Measurements from ENCODE around the gene ZNF83. TPM values are rescaled to one million over a fixed set of nuclear protein-coding genes. Genes with fewer than 3 reads are reported as not detected.
"Not testable (repeated sequence)": the region's sequence is repeated elsewhere in the genome, so short reads cannot be mapped to it uniquely, and the experiment has no call there.

Gene ZNF83
- total RNA-seq: 1 to 10 TPM; 7.9 to 9.0 (median 8.8) TPM

- ATAC-seq (peak; percentile 96 to 97), DNase-seq (peak; percentile 91)
- Mint-ChIP-seq H3K36me3 (ENCODE audit: insufficient read depth) (peaks cover 25% of the 10 kb centered on the region), H3K4me3 (peak within 1 kb of the TSS; percentile 91), H3K27me3 (ENCODE audit: low read depth) (no peaks in the 10 kb centered on the region), H3K9me3 (peaks cover 23% of the 10 kb centered on the region), H3K4me1 (ENCODE audit: low read depth) (peaks cover 16% of the 10 kb centered on the region)
Observed at GRCh38 chr19:52637718-52638585, at the start of gene ZNF83. Gene ZNF83 (minus strand): TSS chr19:52638355.

- H3K27me3 Mint-ChIP-seq (ENCODE audit: low read depth): no peaks in the 10 kb centered on the region
- no peak overlapping the region for H3K4me3 Mint-ChIP-seq
- DNase-seq: no peak
- H3K36me3 Mint-ChIP-seq (ENCODE audit: insufficient read depth): peaks cover 16% of the 10 kb centered on the region
- H3K4me1 Mint-ChIP-seq (ENCODE audit: low read depth): peaks cover 33% of the 10 kb centered on the region
- ATAC-seq: no peak
- no peaks in the 10 kb centered on the region for H3K9me3 Mint-ChIP-seq
Observed at GRCh38 chr19:52687684-52688083, 49.5 kb upstream of the ZNF83 start.

GRCh38 chr19:52685811-52686210, 47.7 kb upstream of the ZNF83 start:
- H3K9me3 Mint-ChIP-seq: no peaks in the 10 kb centered on the region
- no peak for ATAC-seq
- H3K4me1 Mint-ChIP-seq (ENCODE audit: low read depth): peaks cover 31% of the 10 kb centered on the region
- no peak for DNase-seq
- no peaks in the 10 kb centered on the region for H3K27me3 Mint-ChIP-seq (ENCODE audit: low read depth)
- peaks cover 17% of the 10 kb centered on the region for H3K36me3 Mint-ChIP-seq (ENCODE audit: insufficient read depth)
- H3K4me3 Mint-ChIP-seq: no peak overlapping the region

- peaks cover 30% of the 10 kb centered on the region for H3K36me3 Mint-ChIP-seq (ENCODE audit: insufficient read depth)
- peaks cover 14% of the 10 kb centered on the region for H3K4me1 Mint-ChIP-seq (ENCODE audit: low read depth)
- not testable (repeated sequence) for DNase-seq; ATAC-seq; H3K9me3 Mint-ChIP-seq; H3K4me3 Mint-ChIP-seq; H3K27me3 Mint-ChIP-seq (ENCODE audit: low read depth)
Observed at GRCh38 chr19:52681216-52681615, 43.1 kb upstream of the ZNF83 start.

- Mint-ChIP-seq H3K4me1 (ENCODE audit: low read depth) (peaks cover 17% of the 10 kb centered on the region), H3K36me3 (ENCODE audit: insufficient read depth) (peaks cover 35% of the 10 kb centered on the region), H3K4me3 (no peak overlapping the region), H3K27me3 (ENCODE audit: low read depth) (no peaks in the 10 kb centered on the region), H3K9me3 (peaks cover 7% of the 10 kb centered on the region)
- ATAC-seq (no peak), DNase-seq (no peak)
Observed at GRCh38 chr19:52679598-52679997, 41.4 kb upstream of the ZNF83 start.

GRCh38 chr19:52675239-52675638, 37.1 kb upstream of the ZNF83 start:
- Mint-ChIP-seq H3K36me3 (ENCODE audit: insufficient read depth) (peaks cover 34% of the 10 kb centered on the region), H3K4me1 (ENCODE audit: low read depth) (peaks cover 19% of the 10 kb centered on the region)
- H3K27me3 Mint-ChIP-seq (ENCODE audit: low read depth); ATAC-seq; H3K9me3 Mint-ChIP-seq; H3K4me3 Mint-ChIP-seq; DNase-seq: not testable (repeated sequence)

- DNase-seq (no peak), ATAC-seq (no peak)
- Mint-ChIP-seq H3K4me3 (no peak overlapping the region), H3K4me1 (ENCODE audit: low read depth) (peaks cover 14% of the 10 kb centered on the region), H3K27me3 (ENCODE audit: low read depth) (no peaks in the 10 kb centered on the region), H3K9me3 (peaks cover 7% of the 10 kb centered on the region), H3K36me3 (ENCODE audit: insufficient read depth) (peaks cover 33% of the 10 kb centered on the region)
Observed at GRCh38 chr19:52673014-52673413, 34.9 kb upstream of the ZNF83 start.

- H3K9me3 Mint-ChIP-seq: peaks cover 1% of the 10 kb centered on the region
- H3K36me3 Mint-ChIP-seq (ENCODE audit: insufficient read depth): peaks cover 37% of the 10 kb centered on the region
- H3K4me1 Mint-ChIP-seq (ENCODE audit: low read depth): peaks cover 9% of the 10 kb centered on the region
- no peak overlapping the region for H3K4me3 Mint-ChIP-seq
- no peaks in the 10 kb centered on the region for H3K27me3 Mint-ChIP-seq (ENCODE audit: low read depth)
- DNase-seq: no peak
- no peak for ATAC-seq
Observed at GRCh38 chr19:52670046-52670445, 31.9 kb upstream of the ZNF83 start.

- H3K4me1 Mint-ChIP-seq (ENCODE audit: low read depth): peaks cover 7% of the 10 kb centered on the region
- no peak for ATAC-seq
- H3K4me3 Mint-ChIP-seq: no peak overlapping the region
- no peak for DNase-seq
- H3K9me3 Mint-ChIP-seq: no peaks in the 10 kb centered on the region
- no peaks in the 10 kb centered on the region for H3K27me3 Mint-ChIP-seq (ENCODE audit: low read depth)
- H3K36me3 Mint-ChIP-seq (ENCODE audit: insufficient read depth): peaks cover 32% of the 10 kb centered on the region
Observed at GRCh38 chr19:52669586-52669985, 31.4 kb upstream of the ZNF83 start.

- H3K27me3 Mint-ChIP-seq (ENCODE audit: low read depth): no peaks in the 10 kb centered on the region
- no peak for DNase-seq
- no peak for ATAC-seq
- H3K9me3 Mint-ChIP-seq: no peaks in the 10 kb centered on the region
- no peak overlapping the region for H3K4me3 Mint-ChIP-seq
- peaks cover 31% of the 10 kb centered on the region for H3K36me3 Mint-ChIP-seq (ENCODE audit: insufficient read depth)
- no peaks in the 10 kb centered on the region for H3K4me1 Mint-ChIP-seq (ENCODE audit: low read depth)
Observed at GRCh38 chr19:52667972-52668371, 29.8 kb upstream of the ZNF83 start.

GRCh38 chr19:52666506-52666905, 28.4 kb upstream of the ZNF83 start:
- H3K4me3 Mint-ChIP-seq: no peak overlapping the region
- H3K27me3 Mint-ChIP-seq (ENCODE audit: low read depth): no peaks in the 10 kb centered on the region
- H3K9me3 Mint-ChIP-seq: no peaks in the 10 kb centered on the region
- ATAC-seq (no peak), DNase-seq (no peak)
- peaks cover 41% of the 10 kb centered on the region for H3K36me3 Mint-ChIP-seq (ENCODE audit: insufficient read depth)
- H3K4me1 Mint-ChIP-seq (ENCODE audit: low read depth): no peaks in the 10 kb centered on the region

- no peaks in the 10 kb centered on the region for H3K9me3 Mint-ChIP-seq
- no peaks in the 10 kb centered on the region for H3K27me3 Mint-ChIP-seq (ENCODE audit: low read depth)
- no peak overlapping the region for H3K4me3 Mint-ChIP-seq
- no peak for ATAC-seq
- H3K4me1 Mint-ChIP-seq (ENCODE audit: low read depth): no peaks in the 10 kb centered on the region
- H3K36me3 Mint-ChIP-seq (ENCODE audit: insufficient read depth): peaks cover 49% of the 10 kb centered on the region
- DNase-seq: no peak
Observed at GRCh38 chr19:52665529-52665928, 27.4 kb upstream of the ZNF83 start.

- ATAC-seq (no peak), DNase-seq (no peak)
- H3K4me3 Mint-ChIP-seq: no peak overlapping the region
- peaks cover 50% of the 10 kb centered on the region for H3K36me3 Mint-ChIP-seq (ENCODE audit: insufficient read depth)
- no peaks in the 10 kb centered on the region for H3K27me3 Mint-ChIP-seq (ENCODE audit: low read depth)
- H3K4me1 Mint-ChIP-seq (ENCODE audit: low read depth): no peaks in the 10 kb centered on the region
- no peaks in the 10 kb centered on the region for H3K9me3 Mint-ChIP-seq
Observed at GRCh38 chr19:52665027-52665426, 26.9 kb upstream of the ZNF83 start.

GRCh38 chr19:52664461-52664860, 26.3 kb upstream of the ZNF83 start:
- ATAC-seq (no peak), DNase-seq (no peak)
- Mint-ChIP-seq H3K4me3 (no peak overlapping the region), H3K9me3 (peaks cover under 1% of the 10 kb centered on the region), H3K36me3 (ENCODE audit: insufficient read depth) (peaks cover 52% of the 10 kb centered on the region), H3K4me1 (ENCODE audit: low read depth) (no peaks in the 10 kb centered on the region), H3K27me3 (ENCODE audit: low read depth) (no peaks in the 10 kb centered on the region)

- Mint-ChIP-seq H3K9me3 (peaks cover 3% of the 10 kb centered on the region), H3K36me3 (ENCODE audit: insufficient read depth) (peaks cover 63% of the 10 kb centered on the region), H3K27me3 (ENCODE audit: low read depth) (no peaks in the 10 kb centered on the region), H3K4me3 (no peak overlapping the region), H3K4me1 (ENCODE audit: low read depth) (peaks cover 2% of the 10 kb centered on the region)
- ATAC-seq (no peak), DNase-seq (no peak)
Observed at GRCh38 chr19:52662631-52663030, 24.5 kb upstream of the ZNF83 start.
